Muscle layer of colon (tissue), 2 donors: ENCODE measurements around the gene PCK1.

Experiments
- H3K27ac ChIP-seq: one replicate; pipeline ENCODE4 v1.7.0; 2013; ENCODE audit warnings: low read depth, mild to moderate bottlenecking, low read length, moderate library complexity
- H3K27me3 ChIP-seq, 2 donors: one replicate each; pipeline ENCODE4 v1.7.0; 2013; ENCODE audit warnings: low read length in 2 of 2, mild to moderate bottlenecking in 2 of 2; ENCODE audit not compliant: insufficient read depth in 2 of 2, control insufficient read depth in 1 of 2
- H3K36me3 ChIP-seq: one replicate; pipeline ENCODE4 v1.7.0; 2013; ENCODE audit warnings: mild to moderate bottlenecking, low read length; ENCODE audit not compliant: insufficient read depth
- H3K4me1 ChIP-seq: one replicate; pipeline ENCODE4 v1.7.0; 2013; ENCODE audit warnings: mild to moderate bottlenecking, low read length; ENCODE audit not compliant: insufficient read depth
- H3K4me3 ChIP-seq, 2 donors: one replicate each; pipeline ENCODE4 v1.7.0; 2013; ENCODE audit warnings: low read length in 2 of 2, low read depth in 1 of 2, mild to moderate bottlenecking in 1 of 2, moderate library complexity in 1 of 2
- H3K9ac ChIP-seq: one replicate; pipeline ENCODE4 v1.7.0; 2013; ENCODE audit warnings: low read length
- H3K9me3 ChIP-seq: one replicate; pipeline ENCODE4 v1.7.0; 2013; ENCODE audit warnings: mild to moderate bottlenecking, low read length
- donor health status: abdominal sarcoma.
- donor health status: Adenocarcinoma of cecum.

The PCK1 gene

DNA sequence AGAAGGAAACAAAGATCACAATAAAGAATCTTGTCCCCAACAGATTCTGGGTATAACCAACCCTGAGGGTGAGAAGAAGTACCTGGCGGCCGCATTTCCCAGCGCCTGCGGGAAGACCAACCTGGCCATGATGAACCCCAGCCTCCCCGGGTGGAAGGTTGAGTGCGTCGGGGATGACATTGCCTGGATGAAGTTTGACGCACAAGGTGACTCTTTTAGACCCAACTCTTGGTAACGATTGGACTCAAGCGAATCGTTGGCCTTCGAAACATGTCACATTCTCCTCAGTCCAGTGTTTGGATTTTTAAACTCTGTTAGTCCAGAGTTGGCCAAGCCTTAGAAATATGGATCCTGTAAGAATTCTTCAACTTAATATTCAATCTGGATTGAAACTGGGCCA, 2.6 kb downstream of the PCK1 start:
- Histone ChIP-seq H3K27ac (no peak overlapping the region), H3K36me3 (no peaks in the 10 kb centered on the region), H3K9ac (no peak overlapping the region), H3K27me3 (peaks cover 0 to 4% of the 10 kb centered on the region in 2 donors), H3K4me3 (no peak overlapping the region), H3K4me1 (no peaks in the 10 kb centered on the region), H3K9me3 (no peaks in the 10 kb centered on the region)

DNA sequence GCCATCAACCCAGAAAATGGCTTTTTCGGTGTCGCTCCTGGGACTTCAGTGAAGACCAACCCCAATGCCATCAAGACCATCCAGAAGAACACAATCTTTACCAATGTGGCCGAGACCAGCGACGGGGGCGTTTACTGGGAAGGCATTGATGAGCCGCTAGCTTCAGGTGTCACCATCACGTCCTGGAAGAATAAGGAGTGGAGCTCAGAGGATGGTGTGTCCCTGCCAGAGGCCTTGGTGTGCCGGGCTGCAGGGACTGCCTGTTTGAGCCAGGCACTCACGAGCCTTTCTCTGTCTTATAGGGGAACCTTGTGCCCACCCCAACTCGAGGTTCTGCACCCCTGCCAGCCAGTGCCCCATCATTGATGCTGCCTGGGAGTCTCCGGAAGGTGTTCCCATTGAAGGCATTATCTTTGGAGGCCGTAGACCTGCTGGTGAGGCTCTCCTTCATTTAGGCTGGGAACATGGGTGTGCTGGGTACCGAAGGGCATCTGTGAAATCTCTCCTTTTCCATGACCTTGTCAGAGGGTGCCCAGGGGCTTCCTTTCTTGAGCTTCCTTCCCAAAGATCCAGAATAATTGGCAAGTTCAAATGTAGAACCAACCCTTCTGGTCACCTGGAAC, 3.4 kb downstream of the PCK1 start:
- Histone ChIP-seq H3K9ac (no peak overlapping the region), H3K4me3 (no peak overlapping the region), H3K9me3 (no peaks in the 10 kb centered on the region), H3K27me3 (peaks cover 0 to 4% of the 10 kb centered on the region in 2 donors), H3K4me1 (no peaks in the 10 kb centered on the region), H3K27ac (no peak overlapping the region), H3K36me3 (no peaks in the 10 kb centered on the region)

GRCh38 chr20:57564951-57565642, 4.2 kb downstream of the PCK1 start:
- Histone ChIP-seq H3K27ac (no peak overlapping the region), H3K4me3 (no peak overlapping the region), H3K9ac (no peak overlapping the region)

GRCh38 chr20:57566399-57566798, 5.5 kb downstream of the PCK1 start:
- Histone ChIP-seq H3K9ac (no peak overlapping the region), H3K36me3 (no peaks in the 10 kb centered on the region), H3K27me3 (peaks cover 4 to 7% of the 10 kb centered on the region in 2 donors), H3K4me1 (no peaks in the 10 kb centered on the region), H3K9me3 (no peaks in the 10 kb centered on the region), H3K27ac (no peak overlapping the region), H3K4me3 (no peak overlapping the region)

More at GRCh38 chr20:57564951-57565642, 4.2 kb downstream of the PCK1 start:
- no peaks in the 10 kb centered on the region for H3K36me3 ChIP-seq
- no peaks in the 10 kb centered on the region for H3K4me1 ChIP-seq
- H3K9me3 ChIP-seq, result no peaks in the 10 kb centered on the region
- peaks cover 2 to 4% of the 10 kb centered on the region in 2 donors for H3K27me3 ChIP-seq

DNA sequence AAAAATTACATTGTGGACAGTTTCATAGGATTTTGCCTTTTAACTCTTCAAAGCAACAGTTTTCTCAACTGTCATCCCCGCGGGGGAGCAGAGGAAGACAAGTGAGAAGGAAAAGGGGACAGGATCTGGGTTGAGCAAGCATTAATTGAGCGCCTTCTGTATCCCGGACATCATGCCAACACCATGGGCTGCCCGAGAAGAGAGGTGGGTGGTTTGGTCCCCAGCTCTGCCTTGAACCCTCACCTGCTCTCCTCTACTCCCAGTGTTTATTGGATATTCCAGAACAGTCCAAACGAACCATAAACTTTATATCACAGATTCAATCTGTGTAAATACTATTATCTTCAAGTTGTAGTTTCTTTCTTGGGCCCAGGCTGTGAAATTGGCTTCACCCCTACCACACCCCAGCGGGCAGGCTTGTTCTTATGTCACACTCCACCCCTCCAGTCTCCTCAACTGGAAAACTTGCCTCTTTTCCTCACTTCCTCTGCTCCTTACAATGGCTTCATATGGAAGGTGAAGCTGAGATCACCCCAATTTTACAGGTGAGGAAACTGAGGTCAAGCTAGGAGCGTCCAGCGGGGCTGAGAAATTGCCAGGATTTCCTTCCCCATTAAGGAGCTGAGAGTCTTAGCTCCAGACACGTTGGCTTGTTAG, 6.0 kb downstream of the PCK1 start:
- H3K9ac ChIP-seq, result no peak overlapping the region
- H3K4me3 ChIP-seq, result no peak overlapping the region
- H3K4me1 ChIP-seq, result no peaks in the 10 kb centered on the region
- H3K27ac ChIP-seq, result no peak overlapping the region
- H3K27me3 ChIP-seq, result peaks cover 4 to 7% of the 10 kb centered on the region in 2 donors
- H3K9me3 ChIP-seq, result no peaks in the 10 kb centered on the region
- no peaks in the 10 kb centered on the region for H3K36me3 ChIP-seq

DNA sequence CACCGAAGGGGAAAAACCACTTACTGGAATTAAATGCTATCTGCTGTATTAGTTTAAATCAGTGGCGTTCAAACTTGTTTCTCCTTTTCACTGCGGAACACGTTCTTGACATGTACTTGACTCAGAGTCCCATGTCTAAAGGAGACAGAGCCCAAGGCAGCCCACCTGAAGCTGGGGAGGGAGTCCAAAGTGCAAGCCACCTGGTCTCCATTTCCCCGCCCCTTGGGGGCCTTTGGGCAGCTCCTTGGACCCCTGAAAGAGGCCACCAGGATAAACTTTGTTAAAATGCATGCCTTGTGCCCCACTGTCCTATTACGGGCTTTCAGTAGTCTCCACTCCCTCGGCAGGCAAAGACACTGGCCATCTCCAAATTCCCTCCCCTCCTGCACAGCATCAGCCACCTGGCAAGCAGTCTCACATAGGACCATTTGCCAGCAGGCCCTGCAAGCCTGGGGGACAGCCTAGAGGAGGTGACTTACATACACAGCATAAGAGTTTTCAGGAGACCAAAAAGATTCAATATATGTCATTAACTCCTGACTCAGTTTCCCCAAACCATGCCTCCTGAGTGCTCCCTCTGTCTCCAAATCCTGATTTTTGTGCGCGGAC, 6.7 kb downstream of the PCK1 start:
- Histone ChIP-seq H3K4me3 (no peak overlapping the region), H3K27me3 (peaks cover 4 to 7% of the 10 kb centered on the region in 2 donors), H3K27ac (no peak overlapping the region), H3K9ac (no peak overlapping the region), H3K9me3 (no peaks in the 10 kb centered on the region), H3K4me1 (no peaks in the 10 kb centered on the region), H3K36me3 (no peaks in the 10 kb centered on the region)

DNA sequence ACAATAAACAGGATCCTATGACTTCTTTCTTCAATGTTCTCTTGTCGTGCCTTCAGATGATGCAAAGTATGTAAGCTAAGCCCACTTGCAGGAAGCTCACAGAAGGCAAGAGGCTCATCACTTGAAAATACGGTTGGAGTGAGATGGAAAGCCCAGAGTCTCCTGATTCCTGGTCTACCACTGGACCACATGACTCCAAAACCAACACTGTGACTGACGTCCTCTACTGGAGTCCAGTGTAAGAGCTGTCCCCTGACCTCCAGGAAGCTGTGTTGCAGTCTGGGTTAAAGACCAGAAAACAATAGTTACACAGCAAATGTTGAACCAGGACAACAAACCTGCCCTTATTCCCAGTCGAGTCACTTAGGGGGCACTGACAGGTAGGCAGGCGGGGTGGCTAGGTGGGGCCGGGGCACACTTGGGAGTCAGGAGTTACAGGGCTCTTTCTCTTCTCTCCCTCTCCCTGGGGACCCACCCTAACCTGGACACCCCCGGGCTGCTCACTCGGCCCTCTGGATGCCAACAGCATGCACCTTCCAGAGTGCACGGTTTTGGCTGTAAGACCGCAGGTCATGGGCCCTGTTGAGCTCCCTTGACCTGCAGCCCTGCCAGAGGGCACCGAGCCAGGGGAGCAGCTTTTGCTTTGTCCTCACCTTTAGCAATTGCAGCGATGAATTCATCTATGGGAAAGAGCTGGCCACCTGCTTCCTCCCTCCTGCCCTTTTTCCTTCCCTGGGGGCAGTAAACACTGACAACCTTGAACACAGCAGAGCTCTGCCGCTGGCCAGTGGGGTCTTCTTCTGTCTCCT, 7.4 kb downstream of the PCK1 start:
- Histone ChIP-seq H3K27me3 (peaks cover 4 to 7% of the 10 kb centered on the region in 2 donors), H3K9ac (no peak overlapping the region), H3K9me3 (no peaks in the 10 kb centered on the region), H3K4me1 (no peaks in the 10 kb centered on the region), H3K27ac (no peak overlapping the region), H3K36me3 (no peaks in the 10 kb centered on the region), H3K4me3 (no peak overlapping the region)

GRCh38 chr20:57568960-57569359, 8.1 kb downstream of the PCK1 start:
- H3K36me3 ChIP-seq, result no peaks in the 10 kb centered on the region
- no peak overlapping the region for H3K9ac ChIP-seq
- H3K4me3 ChIP-seq, result no peak overlapping the region
- peaks cover 4 to 7% of the 10 kb centered on the region in 2 donors for H3K27me3 ChIP-seq
- no peak overlapping the region for H3K27ac ChIP-seq
- no peaks in the 10 kb centered on the region for H3K9me3 ChIP-seq
- H3K4me1 ChIP-seq, result no peaks in the 10 kb centered on the region

- H3K9ac ChIP-seq, result no peak overlapping the region
- peaks cover 4 to 7% of the 10 kb centered on the region in 2 donors for H3K27me3 ChIP-seq
- no peaks in the 10 kb centered on the region for H3K9me3 ChIP-seq
- H3K4me1 ChIP-seq, result no peaks in the 10 kb centered on the region
- no peaks in the 10 kb centered on the region for H3K36me3 ChIP-seq
- H3K27ac ChIP-seq, result no peak overlapping the region
- H3K4me3 ChIP-seq, result no peak overlapping the region
These were observed 9.4 kb downstream of the PCK1 start for GRCh38 chr20:57570145-57570850.

DNA sequence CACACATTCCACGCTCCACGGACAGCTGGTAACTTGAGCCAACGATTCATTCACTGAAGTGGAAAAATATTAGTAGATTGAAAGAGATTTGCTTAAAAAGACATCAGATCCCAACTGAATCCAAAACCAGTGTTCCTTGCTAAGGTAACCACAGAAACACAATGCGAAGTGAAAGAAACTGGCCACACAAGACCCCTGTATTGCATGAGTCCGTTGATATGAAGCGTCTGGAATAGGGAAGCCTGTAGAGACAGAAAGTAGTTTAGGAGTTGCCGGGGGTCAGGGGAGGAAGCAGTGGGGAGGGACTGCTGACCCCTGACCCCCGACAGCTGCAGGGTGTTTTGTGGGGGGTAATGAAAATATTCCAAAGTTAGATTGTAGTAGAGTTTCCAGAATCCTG, 10.0 kb downstream of the PCK1 start:
- no peaks in the 10 kb centered on the region for H3K9me3 ChIP-seq
- H3K4me3 ChIP-seq, result no peak overlapping the region
- H3K27ac ChIP-seq, result no peak overlapping the region
- no peaks in the 10 kb centered on the region for H3K36me3 ChIP-seq
- no peak overlapping the region for H3K9ac ChIP-seq
- H3K4me1 ChIP-seq, result no peaks in the 10 kb centered on the region
- peaks cover 4 to 7% of the 10 kb centered on the region in 2 donors for H3K27me3 ChIP-seq
